Suppressor macrophage (primary cell): ENCODE data around the gene VGLL4.

Experiments used
- DNase-seq, 4 experiments: peaks; one replicate each; pipeline ENCODE4 v3.0.0-alpha.2; 2020 to 2022

VGLL4 gene

GRCh38 chr3:11563159-11563864, 80.4 kb downstream of the VGLL4 start:
- DNase-seq: no peak

GRCh38 chr3:11562277-11562881, 81.3 kb downstream of the VGLL4 start:
- no peak for DNase-seq

- DNase-seq: no peak
These were observed 83.0 kb downstream of the VGLL4 start for GRCh38 chr3:11560746-11561145.

GRCh38 chr3:11559816-11560633, 83.7 kb downstream of the VGLL4 start:
- DNase-seq: no peak

GRCh38 chr3:11558918-11559815, 84.5 kb downstream of the VGLL4 start:
- DNase-seq: no peak

GRCh38 chr3:11558411-11558903, 85.3 kb downstream of the VGLL4 start:
- no peak for DNase-seq

GRCh38 chr3:11558002-11558401, 85.7 kb downstream of the VGLL4 start:
- DNase-seq: peak in 1 of 4 experiments; percentile 9

- no peak for DNase-seq
These were observed 86.7 kb downstream of the VGLL4 start for GRCh38 chr3:11556851-11557644.

- no peak for DNase-seq
These were observed 87.7 kb downstream of the VGLL4 start for GRCh38 chr3:11555881-11556633.

GRCh38 chr3:11555211-11555782, 88.4 kb downstream of the VGLL4 start:
- no peak for DNase-seq

- DNase-seq: no peak
These were observed 89.0 kb downstream of the VGLL4 start for GRCh38 chr3:11554666-11555065.

- DNase-seq: no peak
These were observed 89.5 kb downstream of the VGLL4 start for GRCh38 chr3:11554236-11554610.

- DNase-seq: no peak
These were observed 90.1 kb downstream of the VGLL4 start for GRCh38 chr3:11553436-11554235.

- DNase-seq: no peak
These were observed 91.1 kb downstream of the VGLL4 start for GRCh38 chr3:11552289-11553264.

- no peak for DNase-seq
These were observed 92.7 kb downstream of the VGLL4 start for GRCh38 chr3:11551036-11551435.

GRCh38 chr3:11549580-11550140, 94.1 kb downstream of the VGLL4 start:
- DNase-seq: no peak

- no peak for DNase-seq
These were observed 95.0 kb downstream of the VGLL4 start for GRCh38 chr3:11548721-11549131.

- no peak for DNase-seq
These were observed 96.2 kb downstream of the VGLL4 start for GRCh38 chr3:11547498-11547897.
